OCI-LY1 (cell line): ENCODE measurements around the gene SHROOM4.

ENCODE experiments used
- CTCF ChIP-seq: fragments of 200-600 bp; sonication (generic), shearing (Covaris generic); IDR thresholded peaks from 2 replicates; pipeline ENCODE4 v1.5.1; 2017; ENCODE audit warnings: mild to moderate bottlenecking, antibody characterized with exemption, low read length, moderate library complexity, mixed read lengths
- EZH2 ChIP-seq: fragments of 200-600 bp; sonication (generic), shearing (Covaris generic); IDR thresholded peaks from 2 replicates; pipeline ENCODE4 v1.8.0; 2017; ENCODE audit warnings: borderline replicate concordance, mixed run types, mild to moderate bottlenecking, antibody characterized with exemption, low read length, moderate library complexity, mixed read lengths

DNA sequence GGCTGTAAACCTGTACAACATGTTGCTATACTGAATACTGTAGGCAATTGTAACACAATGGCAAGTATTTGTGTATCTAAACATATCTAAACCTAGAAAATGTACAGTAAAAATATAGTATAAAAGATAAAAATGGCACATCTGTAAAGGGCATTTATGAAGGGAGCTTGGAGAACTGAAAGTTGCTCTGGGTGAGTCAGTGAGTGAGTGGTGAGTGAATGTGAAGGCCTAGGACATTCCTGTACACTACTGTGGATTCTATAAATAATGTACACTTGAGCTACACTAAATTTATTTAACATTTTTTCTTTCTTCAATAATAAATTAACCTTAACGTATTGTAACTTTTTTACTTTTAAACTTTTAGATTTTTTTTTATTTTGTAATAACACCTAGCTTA, 5.0 kb upstream of the SHROOM4 start:
- TF ChIP-seq CTCF = no peak
- TF ChIP-seq EZH2 = no peak
